H1 (cell line): ENCODE measurements around the gene NTPCR. TPM values are rescaled to one million over a fixed set of nuclear protein-coding genes. Genes with fewer than 3 reads are reported as not detected.

ENCODE experiments used
- CTCF ChIA-PET: fragments of 300-600 bp; sonication (Branson Sonifier 250); formaldehyde crosslinking; loops from one replicate; lab custom pipeline; 2021; ENCODE audit not compliant: partially characterized antibody; lab: Charles Lee
- POLR2A ChIA-PET: fragments of 300-600 bp; sonication (Branson Sonifier 250); formaldehyde crosslinking; loops from one replicate; lab custom pipeline; 2021; ENCODE audit warnings: inconsistent platforms; ENCODE audit not compliant: partially characterized antibody; lab: Charles Lee
- DNase-seq, 2 experiments: peaks; one replicate each; pipeline versions ENCODE4 v3.0.0 to v3.0.0-alpha.2; 2010 to 2022; ENCODE audit warnings: low spot score in 2 of 2, low read depth in 1 of 2, mixed read lengths in 1 of 2
- FAIRE-seq: peaks from 2 replicates; lab custom pipeline; 2011; peaks lifted over from hg19 to GRCh38; lab: Jason Lieb, UNC
- H2AFZ ChIP-seq: 2 replicates; pipeline ENCODE4 v1.8.1; 2012; ENCODE audit warnings: low read length, inconsistent platforms
- H2AK5ac ChIP-seq: 2 replicates; pipeline ENCODE4 v1.6.1; 2013; ENCODE audit warnings: low read depth, low read length
- H2BK120ac ChIP-seq: replicated peaks from 2 replicates; pipeline ENCODE3; 2013; ENCODE audit warnings: low read depth, low read length, inconsistent platforms
- H2BK12ac ChIP-seq: 2 replicates; pipeline ENCODE4 v1.6.1; 2013; ENCODE audit warnings: low read depth, low read length
- H2BK15ac ChIP-seq: 2 replicates; pipeline ENCODE4 v1.6.1; 2013; ENCODE audit warnings: low read length
- H2BK20ac ChIP-seq: 2 replicates; pipeline ENCODE4 v1.6.1; 2013; ENCODE audit warnings: low read length
- H2BK5ac ChIP-seq: 2 replicates; pipeline ENCODE4 v1.6.1; 2013; ENCODE audit warnings: low read depth, low read length
- H3K14ac ChIP-seq: 2 replicates; pipeline ENCODE4 v1.6.1; 2013; ENCODE audit warnings: inconsistent platforms; ENCODE audit not compliant: insufficient read length
- H3K18ac ChIP-seq: 2 replicates; pipeline ENCODE4 v1.6.1; 2013; ENCODE audit warnings: low read length; ENCODE audit errors: extremely low read depth
- H3K23ac ChIP-seq: 2 replicates; pipeline ENCODE4 v1.6.1; 2013; ENCODE audit warnings: inconsistent platforms; ENCODE audit not compliant: insufficient read length
- H3K23me2 ChIP-seq: 2 replicates; pipeline ENCODE4 v1.6.1; 2013; ENCODE audit warnings: low read depth, low read length
- H3K27ac ChIP-seq: 2 replicates; pipeline ENCODE4 v1.6.1; 2011; ENCODE audit warnings: low read depth, low read length, inconsistent platforms
- H3K27me3 ChIP-seq, 4 experiments: replicated peaks in 1 of 4; 1 replicate in 1 of 4; 2 replicates in 3 of 4; pipeline versions ENCODE4 v1.6.1 to v1.8.1; 2011 to 2013; ENCODE audit warnings: low read length in 3 of 4, mild to moderate bottlenecking in 3 of 4, inconsistent platforms in 2 of 4, mixed read lengths in 2 of 4, moderate library complexity in 1 of 4; ENCODE audit not compliant: control insufficient read depth in 3 of 4, insufficient read depth in 3 of 4; ENCODE audit errors: extremely low read depth in 1 of 4
- H3K36me3 ChIP-seq, 4 experiments: 2 replicates each; pipeline versions ENCODE4 v1.6.1 to v1.8.1; 2011 to 2013; ENCODE audit warnings: mild to moderate bottlenecking in 4 of 4, low read length in 3 of 4, moderate library complexity in 2 of 4, control low read depth in 1 of 4, inconsistent platforms in 1 of 4; ENCODE audit not compliant: insufficient read depth in 4 of 4, control insufficient read depth in 2 of 4
- H3K4ac ChIP-seq: replicated peaks from 2 replicates; pipeline ENCODE3; 2013; ENCODE audit warnings: low read length, low read depth, mixed read lengths, inconsistent platforms; ENCODE audit not compliant: insufficient read length
- H3K4me1 ChIP-seq, 4 experiments: replicated peaks in 1 of 4; 1 replicate in 1 of 4; 2 replicates in 3 of 4; pipeline versions ENCODE4 v1.6.1 to v1.8.1; 2011 to 2013; ENCODE audit warnings: low read length in 3 of 4, inconsistent platforms in 2 of 4, mixed read lengths in 1 of 4; ENCODE audit not compliant: insufficient read depth in 4 of 4, control insufficient read depth in 3 of 4
- H3K4me2 ChIP-seq, 2 experiments: 2 replicates each; pipeline versions ENCODE4 v1.6.1 to v1.8.1; 2011 to 2013; ENCODE audit warnings: low read depth in 2 of 2, low read length in 2 of 2, control low read depth in 1 of 2, inconsistent platforms in 1 of 2, mild to moderate bottlenecking in 1 of 2; ENCODE audit not compliant: insufficient read depth in 1 of 2
- H3K4me3 ChIP-seq, 4 experiments: fragments of 200-600, 300-600 bp in 1 of 4; sonication (generic), shearing (Covaris generic), sonication (Bioruptor Twin) in 1 of 4; 2 replicates each; pipeline versions ENCODE4 v1.5.1 to v1.8.1; 2011 to 2016; ENCODE audit warnings: low read length in 4 of 4, low read depth in 3 of 4, control low read depth in 2 of 4, inconsistent platforms in 2 of 4, mild to moderate bottlenecking in 2 of 4, mixed read lengths in 1 of 4, moderate library complexity in 1 of 4; ENCODE audit not compliant: insufficient read depth in 2 of 4; ENCODE audit errors: extremely low read depth in 1 of 4
- H3K56ac ChIP-seq: replicated peaks from 2 replicates; pipeline ENCODE3; 2013; ENCODE audit warnings: low read depth, mild to moderate bottlenecking, mixed read lengths, low read length, inconsistent platforms; ENCODE audit not compliant: insufficient read length
- H3K79me1 ChIP-seq: 2 replicates; pipeline ENCODE4 v1.6.1; 2013; ENCODE audit warnings: low read depth, low read length, control low read depth
- H3K79me2 ChIP-seq, 2 experiments: 2 replicates each; pipeline versions ENCODE4 v1.6.1 to v1.8.1; 2012 to 2013; ENCODE audit warnings: low read length in 2 of 2, mild to moderate bottlenecking in 2 of 2, inconsistent platforms in 1 of 2; ENCODE audit not compliant: insufficient read depth in 2 of 2, control insufficient read depth in 1 of 2
- H3K9ac ChIP-seq, 4 experiments: replicated peaks in 1 of 4; 1 replicate in 1 of 4; 2 replicates in 3 of 4; pipeline versions ENCODE4 v1.6.1 to v1.8.1; 2011 to 2013; ENCODE audit warnings: low read depth in 3 of 4, low read length in 3 of 4, control low read depth in 2 of 4, mild to moderate bottlenecking in 2 of 4, moderate library complexity in 2 of 4, inconsistent platforms in 1 of 4; ENCODE audit errors: extremely low read depth in 1 of 4
- H3K9me3 ChIP-seq, 2 experiments: 2 replicates each; pipeline versions ENCODE4 v1.6.1 to v1.8.1; 2012 to 2013; ENCODE audit warnings: mild to moderate bottlenecking in 2 of 2, moderate library complexity in 2 of 2, control low read depth in 1 of 2, inconsistent platforms in 1 of 2, low read depth in 1 of 2, low read length in 1 of 2, mixed read lengths in 1 of 2; ENCODE audit not compliant: insufficient read depth in 2 of 2
- H4K20me1 ChIP-seq, 2 experiments: replicated peaks in 1 of 2; 2 replicates each; pipeline versions ENCODE3 to v1.8.1; 2011 to 2013; ENCODE audit warnings: inconsistent platforms in 2 of 2, low read length in 2 of 2, mild to moderate bottlenecking in 1 of 2; ENCODE audit not compliant: insufficient read depth in 2 of 2, control insufficient read depth in 1 of 2
- H4K5ac ChIP-seq: 2 replicates; pipeline ENCODE4 v1.6.1; 2013; ENCODE audit warnings: low read length, low read depth, mixed read lengths, inconsistent platforms; ENCODE audit not compliant: insufficient read length
- H4K8ac ChIP-seq: 2 replicates; pipeline ENCODE4 v1.8.0; 2013; ENCODE audit warnings: mild to moderate bottlenecking, moderate library complexity, low read length, inconsistent platforms; ENCODE audit not compliant: insufficient read depth; ENCODE audit errors: extremely low read depth
- H4K91ac ChIP-seq: replicated peaks from 2 replicates; pipeline ENCODE3; 2013; ENCODE audit warnings: low read length, mixed read lengths, inconsistent platforms; ENCODE audit not compliant: insufficient read length
- BACH1 ChIP-seq: IDR thresholded peaks from 2 replicates; pipeline ENCODE4 v1.6.1; 2012; ENCODE audit warnings: low read length, improper control_type of control experiment
- BRCA1 ChIP-seq: IDR thresholded peaks from 2 replicates; pipeline ENCODE4 v1.6.1; 2012; ENCODE audit warnings: low read depth, low read length, improper control_type of control experiment
- CEBPB ChIP-seq: IDR thresholded peaks from 2 replicates; pipeline ENCODE4 v1.6.1; 2012; ENCODE audit warnings: low read depth, low read length
- CHD1 ChIP-seq: IDR thresholded peaks from 2 replicates; pipeline ENCODE4 v1.6.1; 2012; ENCODE audit warnings: low read depth, low read length, improper control_type of control experiment
- EP300 ChIP-seq, 2 experiments: IDR thresholded peaks; 1 replicate in 1 of 2; 2 replicates in 1 of 2; pipeline ENCODE4 v1.6.1; 2011 to 2012; ENCODE audit warnings: low read depth in 2 of 2, low read length in 2 of 2, mild to moderate bottlenecking in 2 of 2, borderline replicate concordance in 1 of 2, inconsistent platforms in 1 of 2, moderate library complexity in 1 of 2
- JUN ChIP-seq: IDR thresholded peaks from 2 replicates; pipeline ENCODE4 v1.6.1; 2011; ENCODE audit warnings: low read depth, mild to moderate bottlenecking, improper control_type of control experiment, low read length
- KDM5A ChIP-seq: fragments of 200-600 bp; IDR thresholded peaks from 2 replicates; pipeline ENCODE4 v1.7.1; 2012; ENCODE audit warnings: mild to moderate bottlenecking, low read length, inconsistent platforms, mixed read lengths
- MAFK ChIP-seq: IDR thresholded peaks from 2 replicates; pipeline ENCODE4 v1.6.1; 2012; ENCODE audit warnings: low read depth, mild to moderate bottlenecking, improper control_type of control experiment, low read length
- NRF1 ChIP-seq: IDR thresholded peaks from 2 replicates; pipeline ENCODE4 v1.6.1; 2011; ENCODE audit warnings: mild to moderate bottlenecking, low read depth, low read length, improper control_type of control experiment
- POU5F1 ChIP-seq: IDR thresholded peaks from 2 replicates; pipeline ENCODE4 v1.6.1; 2011; ENCODE audit warnings: low read depth, mild to moderate bottlenecking, low read length, moderate library complexity
- RXRA ChIP-seq: IDR thresholded peaks from 2 replicates; pipeline ENCODE4 v1.6.1; 2011; ENCODE audit warnings: low read depth, mild to moderate bottlenecking, low read length, moderate library complexity; ENCODE audit not compliant: insufficient read depth
- SIX5 ChIP-seq: IDR thresholded peaks from 2 replicates; pipeline ENCODE4 v1.6.1; 2011; ENCODE audit warnings: mild to moderate bottlenecking, low read depth, low read length
- SRF ChIP-seq: IDR thresholded peaks from 2 replicates; pipeline ENCODE4 v1.6.1; 2011; ENCODE audit warnings: mild to moderate bottlenecking, low read depth, low read length, moderate library complexity
- YY1 ChIP-seq: IDR thresholded peaks from 2 replicates; pipeline ENCODE4 v1.6.1; 2011; ENCODE audit warnings: low read depth, mild to moderate bottlenecking, low read length
- WGBS, 2 experiments: shearing (Covaris generic) in 1 of 2; methylation state at CpG; one replicate each; pipeline versions ENCODE4 v1.1.6 to v1.1.7; 2013 to 2015; ENCODE audit warnings: low lambda C conversion rate in 2 of 2, mixed read lengths in 2 of 2, inconsistent platforms in 1 of 2, low coverage in 1 of 2, missing lambda C conversion rate in 1 of 2; ENCODE audit not compliant: insufficient replicate concordance in 2 of 2, insufficient coverage in 1 of 2, insufficient read length in 1 of 2; ENCODE audit errors: extremely low coverage in 1 of 2, missing lambda C conversion rate in 1 of 2; 5-methylcytosine and 5-hydroxymethylcytosine counted together
- polyA plus RNA-seq, 7 experiments: library from polyadenylated mRNA; depleted of rRNA in 3 of 7; stranded (reverse) in 5 of 7; unstranded in 2 of 7; fragments of >200 nt in 5 of 7; fragments of 200-250 nt in 2 of 7; gene quantifications; 1 replicate in 5 of 7; 2 replicates in 1 of 7; 4 replicates in 1 of 7; pipeline versions ENCODE4 v1.2.1 to v1.2.3, GENCODE V29; 2011 to 2013; ENCODE audit warnings: missing spikeins in 2 of 7, mixed read lengths in 2 of 7
- total RNA-seq: library from RNA; stranded (reverse); fragmentation: NEBNext Ultra II Directional; extraction: Animal tissue kit (Norgen Biotek cat#: 25700); gene quantifications from 2 replicates; pipeline ENCODE4 v1.2.1, GENCODE V29; 2021

NTPCR gene
- total and polyA plus RNA-seq, 2 of the 8 experiments (the other 6 are each of a cell fraction or from before 2014, with no cell fraction given) = 22.6 to 73.1 TPM

DNA sequence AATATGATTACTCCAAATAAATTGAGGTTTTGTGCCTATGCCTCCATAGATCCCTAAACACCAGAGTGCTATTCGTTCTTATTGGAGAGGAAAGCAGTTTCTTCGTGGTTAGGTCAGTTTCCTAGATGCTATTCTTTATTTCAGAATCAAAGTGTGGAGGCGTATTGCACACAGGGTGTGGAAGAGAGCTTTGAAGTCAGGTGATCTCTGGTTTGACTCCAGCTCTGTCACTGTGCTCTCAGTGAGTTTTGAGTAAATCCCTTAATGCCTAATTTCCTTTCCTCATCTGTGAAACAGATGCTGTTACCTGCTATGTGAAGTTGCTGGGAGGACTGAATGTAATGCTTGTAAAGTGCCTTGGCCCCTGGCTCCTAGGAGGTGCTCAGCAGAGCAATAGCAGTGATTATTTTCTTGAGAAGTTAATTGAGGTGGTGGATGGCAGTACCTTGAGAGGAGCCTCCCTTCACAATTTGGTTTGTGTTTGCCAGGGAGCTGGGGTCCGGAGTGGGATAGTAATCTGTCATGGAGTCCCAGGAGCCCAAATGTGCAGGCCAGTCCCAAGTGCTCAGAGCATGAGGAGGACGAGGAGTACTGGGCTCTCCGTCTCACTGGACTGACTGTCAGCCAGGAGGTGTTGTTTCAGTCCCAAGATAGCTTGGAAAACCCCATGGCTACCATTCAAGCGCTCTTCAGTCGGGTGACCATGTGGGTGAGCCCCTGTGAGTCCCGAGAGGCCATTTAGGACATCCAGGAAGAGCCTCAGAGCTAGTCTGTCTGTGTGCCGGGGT lies 14.9 kb downstream of the NTPCR start:
- DNase-seq (no peak), FAIRE-seq (no peak)
- Histone ChIP-seq H3K27me3 (no peaks in the 10 kb centered on the region), H3K79me1 (peaks cover 3% of the 10 kb centered on the region), H2BK15ac (no peak overlapping the region), H3K9me3 (no peaks in the 10 kb centered on the region), H4K5ac (no peak overlapping the region), H4K8ac (no peak overlapping the region), H3K4me1 (no peaks in the 10 kb centered on the region), H3K56ac (no peak overlapping the region), H3K4me2 (no peak overlapping the region), H2BK120ac (no peak overlapping the region), H3K4me3 (no peak overlapping the region), H4K20me1 (peaks cover 10 to 11% of the 10 kb centered on the region in 2 experiments), H2AK5ac (no peak overlapping the region), H3K9ac (no peak overlapping the region), H3K36me3 (peaks cover 4 to 27% (median 5%) of the 10 kb centered on the region in 4 experiments; a peak in 6 of 8 replicates), H2BK12ac (no peak overlapping the region), H3K27ac (no peak overlapping the region), H3K14ac (no peak overlapping the region), H3K18ac (no peak overlapping the region), H3K23me2 (no peaks in the 10 kb centered on the region), H2BK20ac (no peak overlapping the region), H4K91ac (no peak overlapping the region), H3K4ac (no peak overlapping the region), H2BK5ac (no peak overlapping the region), H2AFZ (no peak overlapping the region), H3K23ac (no peak overlapping the region), H3K79me2 (peaks cover 0 to 38% of the 10 kb centered on the region in 2 experiments; a peak in 2 of 4 replicates)
- CTCF ChIA-PET = interaction anchor here (1.0 to 2.3 kb wide), 5 partner anchors 11 to 29 kb away, joined by 3 to 6 read pairs (median 3); no protein-coding TSS in a partner anchor
- 88% methylated on average over 10 of the region's 10 CpGs; no CpG with 5 or more reads in 1 of the 2 experiments for WGBS, 2 experiments
- POLR2A ChIA-PET = interaction anchor here (1.4 kb wide), 1 partner anchor 15 kb away, joined by 4 read pairs; no protein-coding TSS in a partner anchor
- TF ChIP-seq POU5F1 (no peak), CHD1 (no peak), SRF (no peak), EP300 (IDR thresholded peaks at IDR 0.05; ENCODE audit: borderline replicate concordance in 1 of 2, low read depth in 2 of 2, low read length in 2 of 2) (no peak), BACH1 (no peak), YY1 (no peak), MAFK (no peak), KDM5A (no peak), BRCA1 (no peak), RXRA (no peak), NRF1 (no peak), CEBPB (no peak), SIX5 (no peak), JUN (no peak)
- TF ChIP-seq, all 59 proteins: peak for 0
